Measurements from ENCODE around the gene TGFBR1. TPM values are rescaled to one million over a fixed set of nuclear protein-coding genes. Genes with fewer than 3 reads are reported as not detected.

Gene TGFBR1
- total RNA-seq, 1 experiment from 2014 or later = 9.5 TPM

GRCh38 chr9:99073347-99073746, 31.6 kb upstream of the TGFBR1 start:
- Histone ChIP-seq H3K4me2 (ENCODE audit: low read length) (no peak overlapping the region), H3K79me2 (ENCODE audit: low read length) (no peaks in the 10 kb centered on the region), H3K9me3 (ENCODE audit: low read length) (no peaks in the 10 kb centered on the region), H3K9me2 (replicated peaks; ENCODE audit: low read length) (no peaks in the 10 kb centered on the region), H3K27ac (ENCODE audit: low read length) (no peak overlapping the region), H3K36me3 (ENCODE audit: low read depth, low read length) (no peaks in the 10 kb centered on the region), H2AFZ (ENCODE audit: low read length) (no peak overlapping the region), H3K27me3 (ENCODE audit: low read length) (no peaks in the 10 kb centered on the region), H3K4me3 (ENCODE audit: low read length) (no peak overlapping the region), H3K4me1 (ENCODE audit: insufficient read depth, low read length) (peaks cover 8% of the 10 kb centered on the region), H3K9ac (ENCODE audit: low read length) (no peak overlapping the region), H4K20me1 (ENCODE audit: low read length) (no peaks in the 10 kb centered on the region), H3F3A (ENCODE audit: low read length, unreplicated experiment) (no peaks in the 10 kb centered on the region)
- BruUV-seq (replicated peaks) = no TSS peak
- no peak for TF ChIP-seq CTCF (conservative IDR thresholded peaks at IDR 0.05; ENCODE audit: low read depth, low read length)
- TF ChIP-seq EZH2 (IDR thresholded peaks at IDR 0.05; ENCODE audit: low read length, unreplicated experiment) = no peak
- TF ChIP-seq EZH2phosphoT487 (IDR thresholded peaks at IDR 0.05; ENCODE audit: borderline replicate concordance, low read length) = no peak
- DNase-seq (no peak), ATAC-seq (no peak)
- CTCF ChIA-PET = no interaction called here
- intact Hi-C loops (cut with micrococcal nuclease) = no loop called here
- POLR2A ChIA-PET (ENCODE audit: unreplicated experiment) = no interaction called here

GRCh38 chr9:99073985-99074901, 30.7 kb upstream of the TGFBR1 start:
- H3K9me3 ChIP-seq (ENCODE audit: low read length) = no peaks in the 10 kb centered on the region
- H3K79me2 ChIP-seq (ENCODE audit: low read length) = no peaks in the 10 kb centered on the region
- H4K20me1 ChIP-seq (ENCODE audit: low read length) = no peaks in the 10 kb centered on the region
- H3K27me3 ChIP-seq (ENCODE audit: low read length) = no peaks in the 10 kb centered on the region
- DNase-seq (no peak), ATAC-seq (no peak)
- no peaks in the 10 kb centered on the region for H3K9me2 ChIP-seq (replicated peaks; ENCODE audit: low read length)
- POLR2A ChIA-PET (ENCODE audit: unreplicated experiment) = no interaction called here
- intact Hi-C loops (cut with micrococcal nuclease) = no loop called here
- CTCF ChIA-PET = no interaction called here
- no peak overlapping the region for H3K4me3 ChIP-seq (ENCODE audit: low read length)
- H3K4me1 ChIP-seq (ENCODE audit: insufficient read depth, low read length) = peaks cover 8% of the 10 kb centered on the region
- TF ChIP-seq EZH2 (IDR thresholded peaks at IDR 0.05; ENCODE audit: low read length, unreplicated experiment) = no peak
- no peak for TF ChIP-seq CTCF (conservative IDR thresholded peaks at IDR 0.05; ENCODE audit: low read depth, low read length)
- no peak for TF ChIP-seq EZH2phosphoT487 (IDR thresholded peaks at IDR 0.05; ENCODE audit: borderline replicate concordance, low read length)
- H3K27ac ChIP-seq (ENCODE audit: low read length) = no peak overlapping the region
- H3K4me2 ChIP-seq (ENCODE audit: low read length) = no peak overlapping the region
- no peak overlapping the region for H3K9ac ChIP-seq (ENCODE audit: low read length)
- BruUV-seq (replicated peaks) = no TSS peak
- H2AFZ ChIP-seq (ENCODE audit: low read length) = no peak overlapping the region
- no peaks in the 10 kb centered on the region for H3K36me3 ChIP-seq (ENCODE audit: low read depth, low read length)
- no peaks in the 10 kb centered on the region for H3F3A ChIP-seq (ENCODE audit: low read length, unreplicated experiment)

GRCh38 chr9:99074902-99075245, 30.0 kb upstream of the TGFBR1 start:
- no peak overlapping the region for H3K4me3 ChIP-seq (ENCODE audit: low read length)
- no peaks in the 10 kb centered on the region for H4K20me1 ChIP-seq (ENCODE audit: low read length)
- CTCF ChIA-PET = no interaction called here
- no TSS peak for BruUV-seq (replicated peaks)
- no peaks in the 10 kb centered on the region for H3K79me2 ChIP-seq (ENCODE audit: low read length)
- H3K36me3 ChIP-seq (ENCODE audit: low read depth, low read length) = no peaks in the 10 kb centered on the region
- no peak overlapping the region for H2AFZ ChIP-seq (ENCODE audit: low read length)
- H3F3A ChIP-seq (ENCODE audit: low read length, unreplicated experiment) = no peaks in the 10 kb centered on the region
- H3K9me3 ChIP-seq (ENCODE audit: low read length) = no peaks in the 10 kb centered on the region
- peak overlapping the region; percentile 43; the same call in 1 of the 2 replicates for H3K27ac ChIP-seq (ENCODE audit: low read length)
- no peak overlapping the region for H3K9ac ChIP-seq (ENCODE audit: low read length)
- H3K9me2 ChIP-seq (replicated peaks; ENCODE audit: low read length) = no peaks in the 10 kb centered on the region
- POLR2A ChIA-PET (ENCODE audit: unreplicated experiment) = no interaction called here
- no peak for TF ChIP-seq CTCF (conservative IDR thresholded peaks at IDR 0.05; ENCODE audit: low read depth, low read length)
- TF ChIP-seq EZH2 (IDR thresholded peaks at IDR 0.05; ENCODE audit: low read length, unreplicated experiment) = no peak
- no peak for TF ChIP-seq EZH2phosphoT487 (IDR thresholded peaks at IDR 0.05; ENCODE audit: borderline replicate concordance, low read length)
- DNase-seq = no peak
- intact Hi-C loops (cut with micrococcal nuclease) = no loop called here
- H3K27me3 ChIP-seq (ENCODE audit: low read length) = no peaks in the 10 kb centered on the region
- peaks cover 8% of the 10 kb centered on the region for H3K4me1 ChIP-seq (ENCODE audit: insufficient read depth, low read length)
- peak overlapping the region; percentile 59 for H3K4me2 ChIP-seq (ENCODE audit: low read length)
- ATAC-seq = no peak
